GM19324 (cell line): ENCODE results near the gene RAB33B.
"Not testable (repeated sequence)": the region's sequence is repeated elsewhere in the genome, so short reads cannot be mapped to it uniquely, and the experiment has no call there.

ENCODE experiments used
- ATAC-seq: cut with Tn5 transposase; IDR thresholded peaks from one replicate; pipeline ENCODE4 v1.9.1; 2021; ENCODE audit warnings: mild to moderate bottlenecking, moderate library complexity; ENCODE audit not compliant: unreplicated experiment, low FRiP score

RAB33B gene

DNA sequence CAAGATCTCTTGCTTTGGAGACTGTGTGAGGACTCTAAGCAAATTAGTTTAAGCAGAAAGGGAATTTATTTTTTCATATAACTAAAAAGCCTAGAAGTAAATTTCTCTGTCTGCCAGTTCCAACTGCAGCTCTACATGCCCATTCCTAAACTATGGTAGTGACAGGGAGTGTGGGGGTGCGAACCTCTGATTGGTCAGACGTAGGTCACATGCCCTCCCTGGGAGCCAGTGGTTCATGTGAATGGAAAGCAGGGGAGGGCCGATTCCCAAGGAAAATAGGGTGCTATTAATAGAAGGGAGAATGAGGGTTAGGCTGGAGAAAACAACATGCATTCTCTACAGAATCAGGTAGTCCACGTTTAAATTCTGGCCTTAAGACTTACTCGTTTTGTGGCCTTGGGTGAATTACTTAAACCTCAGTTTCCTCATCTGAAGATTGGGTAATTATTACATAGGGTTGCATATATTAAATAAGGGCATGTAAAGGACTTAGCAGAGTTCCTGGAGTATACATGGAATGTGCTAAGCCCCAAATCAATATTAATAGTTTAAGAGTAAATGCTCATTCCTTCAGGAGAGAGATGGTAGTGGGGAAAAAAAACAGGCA, 7.2 kb downstream of the RAB33B start:
- ATAC-seq = no peak

DNA sequence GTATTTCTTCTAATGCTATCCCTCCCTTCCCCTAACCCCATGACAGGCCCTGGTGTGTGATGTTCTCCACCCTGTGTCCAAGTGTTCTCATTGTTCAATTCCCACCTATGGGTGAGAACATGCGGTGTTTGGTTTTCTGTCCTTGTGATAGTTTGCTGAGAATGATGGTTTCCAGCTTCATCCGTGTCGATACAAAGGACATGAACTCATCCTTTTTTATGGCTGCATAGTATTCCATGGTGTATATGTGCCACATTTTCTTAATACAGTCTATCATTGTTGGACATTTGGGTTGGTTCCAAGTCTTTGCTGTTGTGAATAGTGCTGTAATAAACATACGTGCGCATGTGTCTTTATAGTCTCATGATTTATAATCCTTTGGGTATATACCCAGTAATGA, 10.6 kb downstream of the RAB33B start:
- ATAC-seq = not testable (repeated sequence)

DNA sequence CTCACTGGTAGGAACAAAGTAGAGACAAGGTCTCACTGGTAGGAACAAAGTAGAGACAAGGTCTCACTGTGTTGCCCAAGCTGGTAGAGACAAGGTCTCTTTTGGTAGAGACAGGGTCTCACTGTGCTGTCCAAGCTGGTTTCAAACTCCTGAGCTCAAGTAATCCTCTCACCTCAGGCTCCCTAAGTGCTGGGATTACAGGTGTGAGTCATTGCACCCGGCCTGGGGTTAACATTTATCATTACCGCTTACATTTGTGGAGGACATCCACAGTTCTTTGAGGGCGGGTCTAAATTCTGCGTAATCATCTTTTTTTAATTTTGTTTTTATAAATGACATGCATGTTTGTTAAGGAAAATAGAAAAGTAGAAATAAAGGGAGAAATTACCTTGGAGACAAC, 12.0 kb downstream of the RAB33B start:
- ATAC-seq = no peak

DNA sequence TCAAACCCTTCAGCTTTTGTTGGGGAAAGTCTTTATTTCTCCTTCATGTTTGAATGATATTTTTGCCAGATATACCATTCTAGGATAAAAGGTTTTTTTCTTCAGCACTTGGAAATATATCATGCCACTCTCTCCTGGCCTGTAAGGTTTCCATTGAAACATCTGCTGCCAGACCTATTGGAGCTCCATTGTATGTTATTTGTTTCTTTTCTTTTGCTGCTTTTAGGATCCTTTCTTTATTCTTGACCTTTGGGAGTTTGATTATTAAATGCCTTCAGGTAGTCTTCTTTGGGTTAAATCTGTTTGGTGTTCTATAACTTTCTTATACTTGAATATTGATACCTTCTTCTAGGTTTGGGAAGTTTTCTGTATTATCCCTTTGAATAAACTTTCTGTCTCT, 14.8 kb downstream of the RAB33B start:
- ATAC-seq = not testable (repeated sequence)

DNA sequence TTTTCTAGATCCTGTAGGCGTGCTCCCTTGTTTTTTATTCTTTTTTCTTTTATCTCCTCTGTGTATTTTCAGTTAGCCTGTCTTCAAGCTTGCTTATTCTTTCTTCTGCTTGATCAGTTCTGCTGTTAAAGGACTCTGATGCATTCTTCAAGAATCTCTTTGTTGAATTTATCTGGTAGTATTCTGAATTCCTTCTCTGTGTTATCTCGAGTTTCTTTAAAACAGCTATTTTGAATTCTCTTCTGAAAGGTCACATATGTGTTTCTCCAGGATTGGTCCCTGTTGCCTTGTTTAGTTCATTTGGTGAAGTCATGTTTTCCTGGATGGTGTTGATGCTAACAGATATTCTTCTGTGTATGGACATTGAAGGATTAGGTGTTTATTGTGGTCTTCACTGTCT, 15.3 kb downstream of the RAB33B start:
- no peak for ATAC-seq

DNA sequence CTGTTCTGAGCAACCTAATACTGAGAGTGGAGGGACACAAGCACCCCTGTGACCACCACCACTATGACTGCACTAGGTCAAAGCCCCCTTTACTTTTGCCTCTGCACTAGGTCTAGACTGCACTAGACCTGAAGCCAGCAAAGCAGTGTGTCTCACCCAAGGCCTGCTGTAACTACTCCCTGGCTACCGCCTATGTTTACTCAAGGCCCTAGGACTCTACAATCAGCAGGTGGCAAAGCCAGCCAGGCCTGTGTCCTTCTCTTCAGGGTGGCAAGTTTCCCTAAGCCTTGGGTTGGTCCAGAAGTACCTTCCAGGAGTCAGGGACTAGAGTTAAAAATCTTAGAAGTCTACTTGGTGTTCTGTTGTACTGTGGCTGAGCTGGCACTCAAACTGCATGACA, 15.9 kb downstream of the RAB33B start:
- no peak for ATAC-seq

DNA sequence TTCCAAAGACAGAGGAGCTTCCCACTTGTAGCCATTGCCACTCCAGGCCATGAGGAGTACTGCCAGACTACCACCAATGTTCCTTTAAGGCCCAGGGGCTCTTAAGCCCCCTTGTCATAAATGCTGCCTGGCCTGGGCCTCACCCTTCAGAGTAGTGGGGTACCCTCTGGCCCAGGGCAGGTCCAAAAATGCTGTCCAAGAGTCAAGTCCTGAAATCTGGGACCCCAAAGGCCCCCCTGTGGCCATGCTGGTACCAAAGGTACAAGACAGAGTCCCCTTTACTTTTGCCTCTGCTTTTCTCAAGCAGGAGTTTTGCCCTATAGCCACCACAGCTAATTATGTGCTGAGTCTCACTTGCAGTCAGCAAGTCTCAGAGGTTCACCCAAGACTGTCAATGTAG, 16.4 kb downstream of the RAB33B start:
- no peak for ATAC-seq

DNA sequence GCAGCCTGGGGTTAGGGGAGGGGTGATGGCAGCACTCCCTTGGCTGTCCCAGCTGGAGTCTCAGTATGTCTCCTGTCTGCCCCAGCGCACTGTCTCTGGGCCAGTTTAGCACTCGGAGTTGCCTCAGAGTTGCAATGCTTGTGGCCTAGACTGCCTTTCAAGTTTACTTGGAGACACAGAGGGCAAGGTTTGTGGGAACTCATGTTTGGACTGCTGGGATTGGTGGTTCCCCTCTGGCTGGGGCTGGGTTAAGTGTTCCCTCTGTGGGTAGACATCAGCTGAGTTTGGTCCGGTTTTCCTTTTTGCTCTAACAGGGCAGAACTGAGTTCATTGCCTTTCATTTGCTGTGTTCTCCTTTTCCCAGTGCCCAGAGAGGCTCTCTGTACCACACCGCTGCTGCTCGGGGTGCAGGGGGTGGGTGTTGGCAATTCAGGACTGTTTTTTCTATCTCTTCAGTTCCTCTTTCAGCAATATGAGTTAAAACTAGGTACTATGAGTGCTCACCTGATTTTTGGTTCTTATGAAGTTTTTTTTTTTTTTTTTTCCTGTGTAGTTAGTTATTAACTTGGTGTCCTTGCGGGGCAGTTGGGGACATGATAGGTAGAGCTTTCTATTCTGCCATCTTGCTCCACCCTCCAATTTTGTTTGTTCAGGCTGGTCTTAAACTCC, 17.2 kb downstream of the RAB33B start:
- ATAC-seq = peak; percentile 59

DNA sequence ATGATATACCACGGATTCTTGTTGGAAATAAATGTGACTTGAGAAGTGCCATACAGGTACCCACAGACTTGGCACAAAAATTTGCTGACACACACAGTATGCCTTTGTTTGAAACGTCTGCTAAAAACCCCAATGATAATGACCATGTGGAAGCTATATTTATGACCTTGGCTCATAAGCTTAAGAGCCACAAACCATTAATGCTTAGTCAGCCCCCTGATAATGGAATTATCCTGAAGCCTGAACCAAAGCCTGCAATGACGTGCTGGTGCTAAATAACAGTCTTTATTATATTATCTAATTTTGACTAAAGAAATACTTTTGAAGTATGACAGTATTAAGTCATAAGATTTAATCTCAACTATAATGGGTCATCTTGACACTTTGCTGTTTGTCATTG, 18.9 kb downstream of the RAB33B start:
- ATAC-seq = no peak

DNA sequence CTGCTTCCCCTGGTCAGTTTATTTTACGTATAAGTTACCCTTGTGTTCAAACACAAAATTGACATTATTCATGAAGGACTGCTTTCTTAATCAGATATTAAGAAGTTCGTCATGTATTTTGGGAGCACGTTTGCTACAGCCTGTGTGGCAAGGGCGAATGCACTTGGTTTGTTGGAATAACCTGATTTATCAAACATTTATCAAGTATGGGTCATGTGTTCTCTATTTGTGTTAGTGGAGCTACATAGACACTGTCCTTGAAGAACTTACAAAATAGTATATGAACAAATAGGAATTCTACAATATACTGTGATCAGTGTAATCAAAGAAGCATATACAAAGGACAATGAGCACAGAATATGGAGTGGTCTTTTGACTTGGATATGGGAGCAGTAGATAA, 22.4 kb downstream of the RAB33B start:
- ATAC-seq = no peak

DNA sequence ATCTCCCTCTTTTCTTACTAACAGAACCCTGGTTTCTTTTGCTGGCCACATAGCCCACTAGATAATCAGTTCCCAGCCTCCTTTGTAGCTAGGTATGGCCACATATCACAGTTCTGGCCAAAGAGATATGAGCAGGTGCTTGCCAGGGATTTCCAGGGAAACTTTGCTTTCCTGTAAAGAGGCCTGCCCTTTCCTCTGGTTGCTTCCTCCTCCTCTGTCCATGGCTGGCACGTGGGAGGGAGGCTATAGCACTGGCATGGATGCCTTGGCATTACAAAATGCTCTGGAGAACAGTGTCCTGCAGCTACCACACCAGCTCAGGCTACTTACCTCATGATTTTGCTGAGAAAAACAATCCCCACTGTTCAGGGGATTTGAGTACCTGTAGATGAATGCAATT, 27.5 kb downstream of the RAB33B start:
- ATAC-seq = no peak

DNA sequence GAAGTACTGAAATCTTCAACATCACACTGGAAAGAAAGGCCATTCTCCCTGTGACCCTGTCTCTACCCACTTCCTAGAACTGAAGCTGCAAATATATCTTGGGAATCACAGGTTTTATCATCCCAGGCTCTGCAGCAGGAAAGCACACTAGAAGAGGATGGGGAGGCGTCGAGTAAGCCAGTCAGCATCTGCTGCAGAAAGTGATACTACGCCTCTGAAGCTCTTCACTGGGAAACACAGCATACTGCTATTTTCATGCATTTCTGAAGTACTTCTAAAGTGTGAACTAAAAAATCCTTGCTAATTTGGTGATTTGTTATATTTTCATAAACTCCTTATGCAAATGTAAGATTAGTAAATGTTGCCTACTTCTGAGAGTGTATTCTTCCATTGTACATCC, 29.1 kb downstream of the RAB33B start:
- no peak for ATAC-seq

DNA sequence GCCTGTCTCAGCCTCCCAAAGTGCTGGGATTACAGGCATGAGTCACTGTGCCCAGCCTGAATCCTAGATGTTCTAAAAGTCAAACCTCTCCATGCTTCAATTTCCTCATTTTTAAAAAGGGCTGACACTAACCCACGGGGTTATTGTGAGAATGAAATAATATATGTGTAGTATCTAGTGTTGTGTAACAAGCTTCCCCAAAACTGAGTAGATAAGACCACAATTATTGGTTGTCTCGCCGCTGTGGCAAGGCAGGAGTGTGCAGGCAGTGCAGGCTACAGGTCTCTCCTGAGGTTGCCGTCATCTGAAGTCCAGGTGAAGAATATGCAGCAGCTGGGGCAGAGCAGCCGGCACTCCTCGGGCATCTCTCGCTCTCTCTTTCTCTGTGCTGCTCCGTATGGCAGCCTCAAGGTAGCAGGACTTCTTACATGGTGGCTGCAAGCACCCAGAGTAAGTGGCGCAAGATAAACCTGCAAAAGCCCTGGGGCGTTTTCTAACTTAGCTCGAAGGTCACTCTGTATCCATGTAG, 30.9 kb downstream of the RAB33B start:
- no peak for ATAC-seq

DNA sequence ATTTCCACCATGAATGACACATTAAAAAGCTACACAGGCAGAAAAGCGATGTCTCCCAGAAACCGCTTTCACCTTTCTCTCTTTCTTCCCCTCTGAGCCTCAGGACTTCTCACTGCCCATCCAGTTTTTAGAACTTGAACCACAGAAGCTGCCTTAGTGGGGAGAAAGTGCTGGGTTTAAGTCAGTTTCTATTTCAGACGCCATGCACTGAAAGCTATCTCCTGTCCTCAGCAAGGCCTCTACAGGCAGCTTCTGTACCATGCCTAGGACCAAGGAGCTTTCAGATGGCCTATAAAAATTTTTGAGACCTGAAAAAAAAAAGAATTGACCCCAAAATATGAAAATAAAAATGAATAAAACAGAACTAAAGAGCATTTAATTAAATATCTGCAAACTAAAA, 34.5 kb downstream of the RAB33B start:
- no peak for ATAC-seq

DNA sequence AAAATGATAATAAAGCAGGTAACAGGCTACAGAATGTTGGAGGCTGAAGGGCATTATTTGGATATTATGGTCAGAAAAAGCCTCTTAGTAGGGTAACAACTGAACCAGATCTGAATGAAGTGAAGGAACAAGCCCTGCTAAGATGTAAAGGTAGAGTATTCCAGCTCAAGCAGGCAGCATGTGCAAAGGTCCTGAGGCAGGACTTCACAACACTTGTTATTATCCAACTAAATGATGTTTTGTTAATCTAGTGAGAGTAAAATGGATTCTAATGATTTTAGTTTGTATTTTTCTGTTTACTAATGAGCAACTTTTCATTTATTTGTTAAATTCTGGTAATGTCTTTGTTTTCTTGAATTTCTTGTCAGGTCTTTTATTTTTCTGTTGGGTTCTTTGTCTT, 35.7 kb downstream of the RAB33B start:
- ATAC-seq = no peak

DNA sequence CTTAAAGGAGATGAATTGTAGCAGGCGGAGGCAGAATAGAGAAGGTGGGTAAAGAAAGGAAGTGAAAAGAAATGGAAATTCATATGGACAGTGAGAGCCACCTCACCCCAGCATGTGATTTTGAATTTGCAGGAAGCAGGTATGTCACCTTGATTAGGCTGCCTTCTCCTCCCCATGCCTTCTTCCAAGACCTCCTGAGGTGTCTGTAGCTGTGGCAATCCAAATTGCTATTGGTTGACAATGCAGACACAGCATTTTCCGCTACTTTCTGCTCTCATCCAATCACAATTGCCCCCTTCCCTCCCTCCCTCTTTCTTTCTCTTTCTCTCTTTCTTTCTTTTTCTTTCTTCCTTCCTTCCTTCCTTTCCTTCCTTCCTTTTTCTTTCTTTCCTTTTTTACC, 38.5 kb downstream of the RAB33B start:
- ATAC-seq = no peak

DNA sequence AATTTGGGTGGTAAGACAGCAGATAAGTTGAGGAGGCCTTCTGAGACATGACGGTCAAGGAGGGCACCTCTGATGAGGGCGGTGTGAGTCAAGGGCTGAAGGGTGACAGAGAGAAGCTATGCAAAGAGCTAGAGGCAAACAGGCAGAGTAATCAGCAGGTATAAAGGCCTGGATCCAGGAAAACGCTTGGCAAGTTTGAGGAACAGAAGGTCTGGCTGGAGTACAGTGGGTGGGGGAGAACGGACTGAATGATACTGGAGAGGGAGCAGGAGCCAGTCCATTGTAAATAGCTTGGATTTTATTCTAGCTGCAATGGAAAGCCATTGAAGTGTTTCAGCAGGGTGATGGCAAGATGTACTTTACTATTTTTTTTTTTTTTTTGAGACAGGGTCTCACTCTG, 39.3 kb downstream of the RAB33B start:
- ATAC-seq = no peak

DNA sequence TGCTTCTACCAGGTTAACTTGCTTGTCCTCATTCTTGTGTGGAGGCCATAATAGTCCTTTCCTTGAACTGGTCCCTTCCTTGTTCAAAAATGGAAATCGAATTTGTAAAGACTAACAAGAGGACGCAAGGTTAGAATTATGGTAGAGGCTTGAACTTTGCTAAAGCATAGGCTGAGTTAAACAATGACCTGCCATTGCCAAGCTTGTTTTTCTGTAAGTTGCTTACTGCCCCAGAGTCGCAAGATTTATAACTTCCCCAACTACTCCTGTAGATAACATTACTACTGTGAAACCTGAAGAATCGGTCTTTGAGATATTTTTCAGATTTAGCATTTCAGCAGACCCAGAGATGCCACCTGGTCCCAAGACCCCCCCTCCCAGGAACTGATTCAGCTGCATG, 45.3 kb downstream of the RAB33B start:
- ATAC-seq = no peak

DNA sequence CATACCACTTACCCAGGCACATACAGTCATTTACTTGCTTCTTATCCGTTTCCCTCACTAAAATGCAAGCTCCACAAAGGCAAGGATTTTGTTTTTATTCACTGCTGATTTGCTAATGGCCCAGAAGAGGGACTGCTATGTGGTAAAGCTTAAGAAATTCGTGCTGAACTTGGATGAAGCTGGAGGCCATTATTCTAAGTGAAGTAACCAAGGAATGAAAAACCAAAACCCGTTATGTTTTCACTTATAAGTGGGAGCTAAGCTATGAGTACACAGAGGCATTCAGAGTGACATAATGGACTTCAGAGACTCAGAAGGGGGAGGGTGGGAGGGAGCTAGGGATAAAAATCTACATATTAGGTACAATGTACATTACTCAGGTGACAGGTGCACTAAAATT, 47.2 kb downstream of the RAB33B start:
- no peak for ATAC-seq

DNA sequence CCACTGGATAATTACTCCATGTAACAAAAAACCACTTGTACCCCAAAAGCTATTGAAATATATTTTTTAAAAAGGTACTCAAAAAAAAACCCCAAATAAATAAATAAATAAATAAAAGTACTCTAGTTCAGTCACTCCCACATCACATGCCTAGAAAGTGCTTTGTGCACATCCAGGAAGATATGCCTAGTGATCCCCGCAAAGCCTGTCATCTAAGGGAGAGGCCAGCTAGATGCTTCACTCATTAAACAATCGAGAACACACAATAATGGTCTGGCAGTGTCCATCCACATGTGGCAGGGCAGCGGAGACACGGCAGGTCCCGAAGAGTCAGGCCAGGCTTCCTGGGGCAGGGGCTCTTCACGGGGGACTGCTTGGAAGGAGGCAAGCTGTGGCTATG, 47.6 kb downstream of the RAB33B start:
- no peak for ATAC-seq

DNA sequence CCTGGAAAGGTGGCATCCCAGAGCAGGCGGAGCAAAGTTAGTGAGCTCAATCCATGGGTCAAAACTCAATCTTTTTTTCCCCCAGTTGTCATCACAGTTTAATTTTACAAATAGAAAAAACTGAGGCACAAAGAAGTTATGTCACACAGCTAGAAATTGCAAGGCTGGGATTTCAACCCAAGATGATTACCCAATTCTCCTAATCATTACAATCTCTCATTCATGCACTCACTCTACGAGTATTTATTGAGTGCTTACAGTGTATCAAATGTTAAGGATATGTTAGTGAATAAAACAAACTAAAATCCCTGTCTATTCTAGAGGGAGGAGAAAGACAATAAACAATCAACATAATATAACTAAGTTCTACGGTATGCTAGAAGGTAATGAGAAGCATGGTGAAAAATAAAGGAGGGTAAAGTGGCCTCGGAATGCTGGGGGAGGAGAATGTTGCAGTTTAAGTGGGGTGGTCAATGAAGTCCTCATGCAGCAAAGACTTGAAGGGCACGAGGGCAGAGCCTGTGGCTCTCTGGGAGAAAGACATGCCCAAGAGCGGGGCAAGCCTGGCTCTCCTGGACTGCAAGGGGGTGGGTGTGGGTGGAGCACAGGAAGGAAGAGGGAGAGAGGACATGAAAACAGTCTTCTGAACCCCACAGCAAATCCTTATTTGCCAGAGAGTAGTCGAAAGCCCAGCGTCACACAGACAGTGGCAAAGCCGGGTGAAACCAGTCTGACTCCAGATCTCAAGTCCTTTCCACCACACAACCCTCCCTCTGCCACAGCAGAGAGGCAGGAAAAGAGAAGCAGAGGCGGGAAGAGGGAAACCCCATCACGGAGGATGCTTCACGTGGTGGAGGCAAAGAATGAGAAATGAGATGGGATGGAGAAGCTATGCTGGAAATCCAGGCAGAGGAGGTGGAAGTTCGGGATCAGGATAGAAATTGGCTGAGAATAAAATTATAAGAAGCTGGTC, 48.3 kb downstream of the RAB33B start:
- ATAC-seq = no peak
